Activated CD4-positive, alpha-beta memory T cell treated with anti-CD3 and anti-CD28 coated beads for 36 hours (primary cell): ENCODE results near the gene MYL11. TPM values are rescaled to one million over a fixed set of nuclear protein-coding genes. Genes with fewer than 3 reads are reported as not detected.

Experiments used
- CTCF ChIA-PET: fragments of 350-600 bp; sonication (Branson Sonifier 250); formaldehyde crosslinking; loops from one replicate; lab custom pipeline; 2021; ENCODE audit warnings: antibody characterized with exemption, inconsistent platforms; lab: Charles Lee
- POLR2A ChIA-PET: fragments of 350-600 bp; sonication (Branson Sonifier 250); formaldehyde crosslinking; loops from one replicate; lab custom pipeline; 2021; ENCODE audit warnings: antibody characterized with exemption; lab: Charles Lee
- DNase-seq: peaks from one replicate; pipeline ENCODE4 v3.0.0-alpha.2; 2020
- H3K27ac Mint-ChIP-seq: one replicate; pipeline ENCODE4 v1.8.0; 2021; ENCODE audit warnings: mixed read lengths
- H3K27me3 Mint-ChIP-seq: one replicate; pipeline ENCODE4 v1.8.0; 2021; ENCODE audit warnings: mixed read lengths
- H3K36me3 Mint-ChIP-seq: one replicate; pipeline ENCODE4 v1.8.0; 2021; ENCODE audit warnings: mixed read lengths
- H3K4me1 Mint-ChIP-seq: one replicate; pipeline ENCODE4 v1.8.0; 2021; ENCODE audit warnings: low read depth, mixed read lengths
- H3K4me3 Mint-ChIP-seq: one replicate; pipeline ENCODE4 v1.8.0; 2021; ENCODE audit warnings: mild to moderate bottlenecking, mixed read lengths
- H3K9me3 Mint-ChIP-seq: one replicate; pipeline ENCODE4 v1.8.0; 2021; ENCODE audit warnings: mixed read lengths
- intact Hi-C: fragments of 100-400 bp; cut with micrococcal nuclease; formaldehyde crosslinking; loops from one replicate; pipeline ENCODE4 v1.15.1; 2023
- total RNA-seq, 2 experiments: library from RNA; stranded (reverse); gene quantifications; one replicate each; pipeline ENCODE4 v1.2.3, GENCODE V29; 2021

Gene MYL11
- total RNA-seq, 2 experiments from 2014 or later: 0.83 to 1.6 TPM

- H3K4me3 Mint-ChIP-seq: no peak overlapping the region
- H3K36me3 Mint-ChIP-seq: peaks cover 20% of the 10 kb centered on the region
- ChIA-PET POLR2A (interaction anchor here (0.7 kb wide), 1 partner anchor 11 kb away, joined by 3 read pairs; no protein-coding TSS in a partner anchor), CTCF (interaction anchor here (0.6 to 1.1 kb wide), 2 partner anchors 321 to 1602 kb away, joined by 3 read pairs; partner anchors contain the start of gene TBX6)
- intact Hi-C loops: no loop called here
- DNase-seq: no peak
- no peaks in the 10 kb centered on the region for H3K9me3 Mint-ChIP-seq
- H3K27me3 Mint-ChIP-seq: no peaks in the 10 kb centered on the region
- H3K4me1 Mint-ChIP-seq: peaks cover 42% of the 10 kb centered on the region
- no peak overlapping the region for H3K27ac Mint-ChIP-seq
Measured at GRCh38 chr16:30413112-30413806, 38.7 kb downstream of the MYL11 start.

GRCh38 chr16:30414159-30414558 lies 39.6 kb downstream of the MYL11 start:
- intact Hi-C loops: no loop called here

GRCh38 chr16:30416047-30416603 lies 41.5 kb downstream of the MYL11 start:
- H3K9me3 Mint-ChIP-seq: no peaks in the 10 kb centered on the region
- H3K27ac Mint-ChIP-seq: no peak overlapping the region
- no peak overlapping the region for H3K4me3 Mint-ChIP-seq
- no peak for DNase-seq
- no peaks in the 10 kb centered on the region for H3K27me3 Mint-ChIP-seq
- ChIA-PET CTCF (interaction anchor here (0.9 to 6.0 kb wide), 5 partner anchors 14 to 361 kb away, joined by 3 to 46 read pairs (median 4); partner anchors contain the start of genes DCTPP1 and ITGAL), POLR2A (interaction anchor here (0.9 kb wide), 1 partner anchor 9 kb away, joined by 3 read pairs; the partner anchor contains the start of gene ZNF771)
- intact Hi-C loops: no loop called here
- H3K36me3 Mint-ChIP-seq: peaks cover 33% of the 10 kb centered on the region
- H3K4me1 Mint-ChIP-seq: peaks cover 30% of the 10 kb centered on the region

More at GRCh38 chr16:30414159-30414558, 39.6 kb downstream of the MYL11 start:
- Mint-ChIP-seq H3K4me1 (peaks cover 40% of the 10 kb centered on the region), H3K27ac (no peak overlapping the region), H3K36me3 (peaks cover 27% of the 10 kb centered on the region), H3K27me3 (no peaks in the 10 kb centered on the region), H3K9me3 (no peaks in the 10 kb centered on the region), H3K4me3 (no peak overlapping the region)
- ChIA-PET CTCF (interaction anchor here (0.6 kb wide), 2 partner anchors 44 to 79 kb away, joined by 3 read pairs; no protein-coding TSS in a partner anchor), POLR2A (interaction anchor here (0.7 to 1.2 kb wide), 2 partner anchors 12 to 31 kb away, joined by 3 read pairs; partner anchors contain the start of gene SEPTIN1)
- no peak for DNase-seq

GRCh38 chr16:30416624-30417528 lies 42.3 kb downstream of the MYL11 start:
- no peak for DNase-seq
- Mint-ChIP-seq H3K9me3 (no peaks in the 10 kb centered on the region), H3K4me1 (peaks cover 32% of the 10 kb centered on the region), H3K36me3 (peaks cover 34% of the 10 kb centered on the region), H3K4me3 (peak overlapping the region; percentile 39), H3K27ac (peak overlapping the region; percentile 1), H3K27me3 (no peaks in the 10 kb centered on the region)
- ChIA-PET POLR2A (interaction anchor here (0.7 to 1.9 kb wide), 18 partner anchors 7 to 218 kb away, joined by 3 to 22 read pairs (median 5); partner anchors contain the start of genes CD2BP2, DCTPP1, ITGAL and SEPHS2), CTCF (interaction anchor here (0.6 to 6.0 kb wide), 17 partner anchors 9 to 327 kb away, joined by 3 to 48 read pairs (median 4); partner anchors contain the start of genes DCTPP1, ZNF48, ZNF688 and ZNF747)
- intact Hi-C loops: no loop called here

GRCh38 chr16:30417529-30418349 lies 43.1 kb downstream of the MYL11 start:
- Mint-ChIP-seq H3K4me1 (peaks cover 28% of the 10 kb centered on the region), H3K27me3 (no peaks in the 10 kb centered on the region), H3K27ac (no peak overlapping the region), H3K9me3 (no peaks in the 10 kb centered on the region), H3K36me3 (peaks cover 32% of the 10 kb centered on the region), H3K4me3 (peak overlapping the region; percentile 58)
- POLR2A ChIA-PET: interaction anchor here (0.7 to 1.9 kb wide), 21 partner anchors 8 to 353 kb away, joined by 3 to 22 read pairs (median 4); partner anchors contain the start of genes ALDOA, CD2BP2, DCTPP1 and ITGAL
- intact Hi-C loops: no loop called here
- CTCF ChIA-PET: interaction anchor here (0.5 to 6.0 kb wide), 23 partner anchors 9 to 361 kb away, joined by 3 to 48 read pairs (median 4); partner anchors contain the start of genes DCTPP1, ZNF48, ZNF688 and ZNF747
- DNase-seq: peak; percentile 92

GRCh38 chr16:30418350-30419181 lies 44.0 kb downstream of the MYL11 start:
- ChIA-PET CTCF (interaction anchor here (0.5 to 6.0 kb wide), 21 partner anchors 10 to 362 kb away, joined by 3 to 48 read pairs (median 4); partner anchors contain the start of genes DCTPP1, TBX6, ZNF48 and ZNF688), POLR2A (interaction anchor here (0.7 to 1.9 kb wide), 20 partner anchors 9 to 353 kb away, joined by 3 to 22 read pairs (median 4); partner anchors contain the start of genes ALDOA, CD2BP2, DCTPP1 and SEPHS2)
- intact Hi-C loops: no loop called here
- H3K27ac Mint-ChIP-seq: no peak overlapping the region
- H3K4me3 Mint-ChIP-seq: peak overlapping the region; percentile 58
- H3K36me3 Mint-ChIP-seq: peaks cover 33% of the 10 kb centered on the region
- peaks cover 28% of the 10 kb centered on the region for H3K4me1 Mint-ChIP-seq
- H3K27me3 Mint-ChIP-seq: no peaks in the 10 kb centered on the region
- no peaks in the 10 kb centered on the region for H3K9me3 Mint-ChIP-seq
- DNase-seq: no peak

- H3K27me3 Mint-ChIP-seq: no peaks in the 10 kb centered on the region
- CTCF ChIA-PET: interaction anchor here (1.2 to 6.0 kb wide), 2 partner anchors 9 to 11 kb away, joined by 4 to 46 read pairs; partner anchors contain the start of gene DCTPP1
- H3K27ac Mint-ChIP-seq: no peak overlapping the region
- no peak overlapping the region for H3K4me3 Mint-ChIP-seq
- peaks cover 42% of the 10 kb centered on the region for H3K36me3 Mint-ChIP-seq
- POLR2A ChIA-PET: interaction anchor here (1.3 kb wide), 1 partner anchor 9 kb away, joined by 6 read pairs; the partner anchor contains the start of gene DCTPP1
- H3K9me3 Mint-ChIP-seq: no peaks in the 10 kb centered on the region
- H3K4me1 Mint-ChIP-seq: peaks cover 23% of the 10 kb centered on the region
- intact Hi-C loops: no loop called here
- no peak for DNase-seq
Measured at GRCh38 chr16:30421010-30421409, 46.4 kb downstream of the MYL11 start.

Other genes with a start within 250 kb of the MYL11 start
- gene CORO1A, start 191.2 kb upstream of the MYL11 start, total RNA-seq: 1,000 to 10,000 TPM; 1,027 to 1,051 TPM
- 100 to 1,000 TPM; 156 to 159 TPM for gene BOLA2B, start 181.1 kb upstream of the MYL11 start, total RNA-seq
- 10 to 100 TPM; 98.8 to 99.9 TPM for gene SLX1A, start 180.9 kb upstream of the MYL11 start, total RNA-seq
- 10 to 100 TPM; 14.2 to 15.2 TPM for gene SULT1A3, start 175.5 kb upstream of the MYL11 start, total RNA-seq
- 10 to 100 TPM in 1 of 2 experiments, 1 to 10 TPM in 1; 6.5 to 11.9 TPM for gene NPIPB13, start 126.3 kb upstream of the MYL11 start, total RNA-seq
- gene CD2BP2, start 19.5 kb upstream of the MYL11 start, total RNA-seq: 10 to 100 TPM; 60.7 to 61.4 TPM
- gene TBC1D10B, start 4.3 kb upstream of the MYL11 start, total RNA-seq: 10 to 100 TPM; 54.7 to 54.8 TPM
- 100 to 1,000 TPM; 199 to 202 TPM for gene SEPTIN1, start 7.8 kb downstream of the MYL11 start, total RNA-seq
- gene ZNF48, start 20.6 kb downstream of the MYL11 start, total RNA-seq: 10 to 100 TPM; 13.1 to 13.6 TPM
- 1 to 10 TPM; 5.4 to 5.7 TPM for gene ZNF771, start 32.8 kb downstream of the MYL11 start, total RNA-seq
- 10 to 100 TPM; 87.5 to 96.6 TPM for gene DCTPP1, start 55.2 kb downstream of the MYL11 start, total RNA-seq
- 10 to 100 TPM; 61.4 to 61.7 TPM for gene SEPHS2, start 71.1 kb downstream of the MYL11 start, total RNA-seq
- 100 to 1,000 TPM; 218 to 226 TPM for gene ITGAL, start 97.9 kb downstream of the MYL11 start, total RNA-seq
- 10 to 100 TPM; 14.2 to 14.3 TPM for gene ZNF768, start 151.8 kb downstream of the MYL11 start, total RNA-seq
- 1 to 10 TPM; 7.2 to 7.6 TPM for gene ZNF747, start 160.1 kb downstream of the MYL11 start, total RNA-seq
- gene ZNF764, start 183.6 kb downstream of the MYL11 start, total RNA-seq: 10 to 100 TPM; 13.7 to 14.2 TPM
- 1 to 10 TPM; 9.2 to 9.3 TPM for gene ZNF688, start 196.9 kb downstream of the MYL11 start, total RNA-seq
- 10 to 100 TPM; 14.0 to 15.0 TPM for gene ZNF785, start 210.9 kb downstream of the MYL11 start, total RNA-seq
- 1 to 10 TPM; 8.7 to 9.9 TPM for gene ZNF689, start 235.6 kb downstream of the MYL11 start, total RNA-seq